Measurements from ENCODE around the gene EXOC2.

DNA sequence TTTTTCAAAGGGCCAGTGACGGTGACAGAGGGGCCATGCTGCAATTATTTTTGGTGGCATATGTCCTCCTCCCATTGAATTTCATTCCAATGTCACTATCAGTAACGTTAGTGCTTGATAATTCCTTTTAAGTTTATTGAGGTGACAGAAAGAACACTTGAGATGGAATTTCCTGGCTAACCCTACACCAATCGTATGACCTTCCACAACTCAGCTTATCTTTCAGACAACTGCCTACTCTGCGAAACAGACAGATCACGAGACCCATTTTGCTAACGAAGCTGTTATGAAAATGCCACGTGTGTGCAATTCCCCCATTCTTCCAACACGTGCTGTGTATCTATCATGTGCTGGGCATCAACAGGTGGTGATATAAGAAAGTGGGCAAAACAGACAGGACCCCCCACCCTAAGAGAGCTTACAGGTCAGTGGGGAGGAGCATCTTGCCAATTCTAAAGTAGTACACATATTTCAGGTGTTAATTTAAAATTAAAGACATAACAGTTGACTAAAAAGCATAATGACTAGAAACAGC lies 188.4 kb downstream of the EXOC2 start:
- TF ChIP-seq, protein P1, sequence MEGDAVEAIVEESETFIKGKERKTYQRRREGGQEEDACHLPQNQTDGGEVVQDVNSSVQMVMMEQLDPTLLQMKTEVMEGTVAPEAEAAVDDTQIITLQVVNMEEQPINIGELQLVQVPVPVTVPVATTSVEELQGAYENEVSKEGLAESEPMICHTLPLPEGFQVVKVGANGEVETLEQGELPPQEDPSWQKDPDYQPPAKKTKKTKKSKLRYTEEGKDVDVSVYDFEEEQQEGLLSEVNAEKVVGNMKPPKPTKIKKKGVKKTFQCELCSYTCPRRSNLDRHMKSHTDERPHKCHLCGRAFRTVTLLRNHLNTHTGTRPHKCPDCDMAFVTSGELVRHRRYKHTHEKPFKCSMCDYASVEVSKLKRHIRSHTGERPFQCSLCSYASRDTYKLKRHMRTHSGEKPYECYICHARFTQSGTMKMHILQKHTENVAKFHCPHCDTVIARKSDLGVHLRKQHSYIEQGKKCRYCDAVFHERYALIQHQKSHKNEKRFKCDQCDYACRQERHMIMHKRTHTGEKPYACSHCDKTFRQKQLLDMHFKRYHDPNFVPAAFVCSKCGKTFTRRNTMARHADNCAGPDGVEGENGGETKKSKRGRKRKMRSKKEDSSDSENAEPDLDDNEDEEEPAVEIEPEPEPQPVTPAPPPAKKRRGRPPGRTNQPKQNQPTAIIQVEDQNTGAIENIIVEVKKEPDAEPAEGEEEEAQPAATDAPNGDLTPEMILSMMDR (IDR thresholded peaks at IDR 0.05), result no peak
- no peak for TF ChIP-seq EZH2 (IDR thresholded peaks at IDR 0.05; ENCODE audit: borderline replicate concordance, insufficient read depth, low read depth, low read length, poor library complexity, severe bottlenecking)

Data from B cell (primary cell).